Endothelial cell of umbilical vein (primary cell): ENCODE data around the gene PPM1G. TPM values are rescaled to one million over a fixed set of nuclear protein-coding genes. Genes with fewer than 3 reads are reported as not detected.

Source experiments
- BruUV-seq: library from RNA; stranded (reverse); fragments of 400-500 nt; replicated peaks from 2 replicates; lab custom pipeline; 2021; lab: Mats Ljungman, UMichigan
- CTCF ChIA-PET: fragments of 300-600, 350-600 bp; sonication (Branson Sonifier 250); formaldehyde crosslinking; loops from one replicate; lab custom pipeline; 2021; ENCODE audit warnings: antibody characterized with exemption, inconsistent platforms; lab: Charles Lee
- POLR2A ChIA-PET: fragments of 300-600, 350-600 bp; sonication (Branson Sonifier 250); formaldehyde crosslinking; loops from one replicate; lab custom pipeline; 2021; ENCODE audit warnings: antibody characterized with exemption, inconsistent platforms; lab: Charles Lee
- DNase-seq: peaks from one replicate; pipeline ENCODE4 v3.0.0-alpha.2; 2011; ENCODE audit warnings: low read depth, low spot score
- FAIRE-seq: peaks from 2 replicates; lab custom pipeline; 2011; peaks lifted over from hg19 to GRCh38; lab: Jason Lieb, UNC
- H2AFZ ChIP-seq: 2 replicates; pipeline ENCODE4 v1.6.0; 2012; ENCODE audit warnings: low read depth, low read length, control low read depth, inconsistent platforms
- H3K27ac ChIP-seq: 2 replicates; pipeline ENCODE4 v1.5.1; 2011; ENCODE audit warnings: low read depth, mild to moderate bottlenecking, control low read depth, low read length, moderate library complexity; ENCODE audit not compliant: insufficient read depth
- H3K27me3 ChIP-seq, 2 experiments: 2 replicates each; pipeline versions ENCODE4 v1.6.0 to v1.6.1; 2011; ENCODE audit warnings: low read length in 2 of 2, mixed read lengths in 1 of 2; ENCODE audit not compliant: control insufficient read depth in 2 of 2, insufficient read depth in 2 of 2
- H3K36me3 ChIP-seq, 2 experiments: 2 replicates in 1 of 2; 3 replicates in 1 of 2; pipeline ENCODE4 v1.5.1; 2011; ENCODE audit warnings: low read length in 2 of 2, mild to moderate bottlenecking in 1 of 2, moderate library complexity in 1 of 2; ENCODE audit not compliant: control insufficient read depth in 2 of 2, insufficient read depth in 2 of 2; ENCODE audit errors: extremely low read depth in 1 of 2
- H3K4me1 ChIP-seq: 3 replicates; pipeline ENCODE4 v1.5.1; 2011; ENCODE audit warnings: mild to moderate bottlenecking, low read length; ENCODE audit not compliant: control insufficient read depth, insufficient read depth; ENCODE audit errors: extremely low read depth
- H3K4me2 ChIP-seq: 2 replicates; pipeline ENCODE4 v1.6.1; 2011; ENCODE audit warnings: low read length, control low read depth, mixed read lengths; ENCODE audit not compliant: insufficient read depth
- H3K4me3 ChIP-seq, 3 experiments: fragments of 200-600 bp in 1 of 3; sonication (generic), shearing (Covaris generic) in 1 of 3; replicated peaks in 1 of 3; 2 replicates each; pipeline ENCODE4 v1.5.1; 2011 to 2016; ENCODE audit warnings: control low read depth in 3 of 3, low read length in 3 of 3, mild to moderate bottlenecking in 2 of 3, inconsistent platforms in 1 of 3, low read depth in 1 of 3, moderate library complexity in 1 of 3; ENCODE audit not compliant: insufficient read depth in 1 of 3
- H3K79me2 ChIP-seq: 2 replicates; pipeline ENCODE4 v1.6.0; 2012; ENCODE audit warnings: low read length, inconsistent platforms; ENCODE audit not compliant: control insufficient read depth, insufficient read depth
- H3K9ac ChIP-seq: replicated peaks from 2 replicates; pipeline ENCODE3; 2011; ENCODE audit warnings: low read length, control low read depth; ENCODE audit not compliant: insufficient read depth; ENCODE audit errors: extremely low read depth
- H3K9me1 ChIP-seq: replicated peaks from 3 replicates; pipeline ENCODE4 v1.6.0; 2011; ENCODE audit warnings: mild to moderate bottlenecking, low read length; ENCODE audit not compliant: control insufficient read depth, insufficient read depth; ENCODE audit errors: extremely low read depth
- H3K9me3 ChIP-seq: replicated peaks from 2 replicates; pipeline ENCODE4 v1.5.1; 2012; ENCODE audit warnings: low read length, inconsistent platforms; ENCODE audit not compliant: control insufficient read depth, insufficient read depth
- H4K20me1 ChIP-seq: replicated peaks from 2 replicates; pipeline ENCODE3; 2011; ENCODE audit warnings: mild to moderate bottlenecking, low read length; ENCODE audit not compliant: control insufficient read depth, insufficient read depth; ENCODE audit errors: extremely low read depth
- EZH2 ChIP-seq: IDR thresholded peaks from 2 replicates; pipeline ENCODE4 v1.6.1; 2012; ENCODE audit warnings: borderline replicate concordance, low read depth, mild to moderate bottlenecking, moderate library complexity, low read length, inconsistent platforms; ENCODE audit not compliant: severe bottlenecking
- FOS ChIP-seq: IDR thresholded peaks from 2 replicates; pipeline ENCODE4 v1.6.1; 2011; ENCODE audit warnings: mild to moderate bottlenecking, low read length, moderate library complexity, borderline replicate concordance; ENCODE audit not compliant: insufficient read depth
- GATA2 ChIP-seq: IDR thresholded peaks from 2 replicates; pipeline ENCODE4 v1.7.0; 2011; ENCODE audit warnings: low read depth, mild to moderate bottlenecking, moderate library complexity, mixed read lengths, low read length; ENCODE audit not compliant: insufficient read length, insufficient read depth
- JUN ChIP-seq: IDR thresholded peaks from 2 replicates; pipeline ENCODE4 v1.6.1; 2011; ENCODE audit warnings: borderline replicate concordance, low read depth; ENCODE audit not compliant: insufficient read length, insufficient read depth
- MYC ChIP-seq: IDR thresholded peaks from one replicate; pipeline ENCODE4 v1.6.1; 2011; ENCODE audit warnings: mild to moderate bottlenecking, low read depth, low read length
- POLR2A ChIP-seq: IDR thresholded peaks from 2 replicates; pipeline ENCODE4 v1.6.1; 2012; ENCODE audit warnings: low read depth, mild to moderate bottlenecking, control low read depth, low read length
- POLR2AphosphoS5 ChIP-seq: IDR thresholded peaks from 2 replicates; pipeline ENCODE4 v1.6.1; 2012; ENCODE audit warnings: low read depth, mild to moderate bottlenecking, control low read depth, low read length, moderate library complexity; ENCODE audit not compliant: insufficient read depth
- dilution Hi-C: fragments of 300-500 bp; cut with MboI; formaldehyde crosslinking; loops from one replicate; pipeline ENCODE4 v1.15.0; 2019; ENCODE audit warnings: low sequenced_read_pairs; ENCODE audit not compliant: extremely low pct_ligation_motif_present
- intact Hi-C: fragments of 100-400 bp; cut with micrococcal nuclease; formaldehyde crosslinking; loops from one replicate; pipeline ENCODE4 v1.10.0; 2022
- polyA plus RNA-seq, 4 experiments: library from polyadenylated mRNA; depleted of rRNA in 3 of 4; stranded (reverse) in 3 of 4; unstranded in 1 of 4; fragments of >200 nt; gene quantifications; 2 replicates each; pipeline versions ENCODE4 v1.2.1 to v1.2.3, GENCODE V29; 2011 to 2012; ENCODE audit warnings: missing spikeins in 1 of 4
- total RNA-seq: library from RNA; stranded (reverse); gene quantifications from 2 replicates; pipeline ENCODE4 v1.2.3, GENCODE V29; 2021
- TF ChIP-seq, protein P1 (sequence below), 2 donors: IDR thresholded peaks; 1 replicate in 1 of 2; 2 replicates in 1 of 2; pipeline ENCODE4 v1.5.1; 2011; ENCODE audit warnings: low read length in 2 of 2, mild to moderate bottlenecking in 2 of 2, moderate library complexity in 2 of 2, control low read depth in 1 of 2, inconsistent platforms in 1 of 2, low read depth in 1 of 2; ENCODE audit not compliant: insufficient read depth in 1 of 2; ENCODE audit errors: extremely low read depth in 1 of 2
- TF ChIP-seq, protein P2 (sequence below): IDR thresholded peaks from 2 replicates; pipeline ENCODE4 v1.6.1; 2011; ENCODE audit not compliant: insufficient read depth, insufficient read length

The PPM1G gene
- total and polyA plus RNA-seq, 2 donors (not counting 3 experiments of a cell fraction or from before 2014, with no cell fraction given) = 48.1 to 135 TPM

DNA sequence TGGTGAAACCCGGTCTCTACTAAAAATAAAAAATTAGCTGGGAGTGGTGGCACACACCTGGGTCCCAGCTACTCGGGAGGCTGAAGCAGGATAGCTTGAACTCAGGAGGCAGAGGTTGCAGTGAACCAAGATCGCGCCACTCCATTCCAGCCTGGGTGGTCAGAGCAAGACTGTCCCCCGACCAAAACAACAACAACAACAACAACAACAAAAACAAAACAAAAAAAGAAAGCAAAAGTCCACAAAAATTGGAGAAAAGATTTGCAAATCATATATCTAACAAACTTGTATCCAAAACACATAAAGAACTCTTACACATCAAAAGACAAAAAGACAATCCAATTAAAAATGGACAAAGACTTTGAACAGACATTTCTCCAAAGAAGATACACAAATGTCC is 10.4 kb downstream of the PPM1G start:
- intact Hi-C loops (no loop called here), dilution Hi-C loops (no loop called here)
- no peaks in the 10 kb centered on the region for H3K9me1 ChIP-seq
- no peak overlapping the region for H3K4me2 ChIP-seq
- H3K9ac ChIP-seq = no peak overlapping the region
- TF ChIP-seq, protein P1, sequence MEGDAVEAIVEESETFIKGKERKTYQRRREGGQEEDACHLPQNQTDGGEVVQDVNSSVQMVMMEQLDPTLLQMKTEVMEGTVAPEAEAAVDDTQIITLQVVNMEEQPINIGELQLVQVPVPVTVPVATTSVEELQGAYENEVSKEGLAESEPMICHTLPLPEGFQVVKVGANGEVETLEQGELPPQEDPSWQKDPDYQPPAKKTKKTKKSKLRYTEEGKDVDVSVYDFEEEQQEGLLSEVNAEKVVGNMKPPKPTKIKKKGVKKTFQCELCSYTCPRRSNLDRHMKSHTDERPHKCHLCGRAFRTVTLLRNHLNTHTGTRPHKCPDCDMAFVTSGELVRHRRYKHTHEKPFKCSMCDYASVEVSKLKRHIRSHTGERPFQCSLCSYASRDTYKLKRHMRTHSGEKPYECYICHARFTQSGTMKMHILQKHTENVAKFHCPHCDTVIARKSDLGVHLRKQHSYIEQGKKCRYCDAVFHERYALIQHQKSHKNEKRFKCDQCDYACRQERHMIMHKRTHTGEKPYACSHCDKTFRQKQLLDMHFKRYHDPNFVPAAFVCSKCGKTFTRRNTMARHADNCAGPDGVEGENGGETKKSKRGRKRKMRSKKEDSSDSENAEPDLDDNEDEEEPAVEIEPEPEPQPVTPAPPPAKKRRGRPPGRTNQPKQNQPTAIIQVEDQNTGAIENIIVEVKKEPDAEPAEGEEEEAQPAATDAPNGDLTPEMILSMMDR (IDR thresholded peaks at IDR 0.05; ENCODE audit: extremely low read depth in 1 of 2, insufficient read depth in 1 of 2, low read depth in 1 of 2, low read length in 2 of 2) = no peak
- TF ChIP-seq EZH2 = no peak
- no peak for TF ChIP-seq FOS
- no peak for TF ChIP-seq MYC
- no peak for TF ChIP-seq GATA2
- no peak for TF ChIP-seq POLR2A
- no peak for TF ChIP-seq JUN
- TF ChIP-seq, protein P2, sequence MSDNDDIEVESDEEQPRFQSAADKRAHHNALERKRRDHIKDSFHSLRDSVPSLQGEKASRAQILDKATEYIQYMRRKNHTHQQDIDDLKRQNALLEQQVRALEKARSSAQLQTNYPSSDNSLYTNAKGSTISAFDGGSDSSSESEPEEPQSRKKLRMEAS = no peak
- no peak for TF ChIP-seq POLR2AphosphoS5
- no peaks in the 10 kb centered on the region for H3K4me1 ChIP-seq
- CTCF ChIA-PET = interaction anchor here (1.5 kb wide), 1 partner anchor 9 kb away, joined by 4 read pairs; no protein-coding TSS in a partner anchor
- FAIRE-seq (no peak), DNase-seq (no peak)
- peaks cover 8% of the 10 kb centered on the region for H4K20me1 ChIP-seq
- H3K4me3 ChIP-seq = no peak overlapping the region
- no TSS peak for BruUV-seq
- H3K27me3 ChIP-seq = no peaks in the 10 kb centered on the region
- no peak overlapping the region for H3K27ac ChIP-seq
- no peak overlapping the region for H2AFZ ChIP-seq
- peaks cover 97% of the 10 kb centered on the region for H3K79me2 ChIP-seq
- POLR2A ChIA-PET = no interaction called here
- H3K36me3 ChIP-seq = peaks cover 0 to 4% of the 10 kb centered on the region in 2 experiments
- H3K9me3 ChIP-seq = no peaks in the 10 kb centered on the region
